Measurements from ENCODE around the gene SLC22A23. TPM values are rescaled to one million over a fixed set of nuclear protein-coding genes. Genes with fewer than 3 reads are reported as not detected.

SLC22A23 gene
- polyA plus RNA-seq, 4 donors, result 9.5 to 38.3 (median 15.0) TPM

DNA sequence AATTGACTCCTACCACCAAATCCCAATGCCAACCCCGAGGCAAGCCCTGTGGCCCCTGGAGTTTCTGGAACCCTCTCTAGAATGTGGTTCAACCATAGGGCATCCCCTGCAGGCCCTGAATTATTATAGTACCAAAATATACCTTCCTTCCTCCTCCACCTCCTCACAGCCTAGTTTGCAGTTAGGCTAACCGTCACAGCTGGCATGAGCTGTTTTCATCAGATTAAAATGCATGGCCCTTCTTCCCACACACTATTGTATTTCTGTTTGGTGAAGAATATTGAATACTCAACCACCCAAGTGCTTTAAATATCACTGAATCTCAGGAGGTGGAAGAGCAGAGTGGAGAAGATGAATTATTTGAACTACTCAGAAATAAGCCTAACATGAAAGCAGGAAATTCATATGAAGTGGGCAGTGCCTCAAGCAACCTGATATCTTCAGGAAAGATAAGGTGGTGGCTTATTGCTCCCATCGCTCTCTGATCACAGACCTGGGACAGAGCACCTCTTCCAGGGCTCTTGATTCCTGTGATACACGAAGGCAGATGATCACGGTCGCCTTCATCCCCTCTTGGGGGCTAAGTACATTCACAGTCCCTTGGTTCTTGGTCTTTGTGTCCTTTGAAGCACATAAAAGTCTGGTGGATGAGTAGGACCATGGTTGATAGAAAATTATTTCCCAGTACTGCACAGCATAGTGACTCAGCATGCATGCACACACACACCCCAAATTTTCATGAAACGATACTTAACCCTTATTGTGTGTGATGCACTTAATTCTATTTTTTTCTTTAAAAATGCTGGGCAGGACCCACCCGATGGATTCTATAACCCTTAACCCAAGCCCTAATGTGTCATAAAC, 107.2 kb downstream of the SLC22A23 start:
- H3K4me1 ChIP-seq (ENCODE audit: control insufficient read depth in 3 of 3, insufficient read depth in 2 of 3, low read depth in 1 of 3, low read length in 2 of 3), result peaks cover 2 to 19% (median 2%) of the 10 kb centered on the region in 3 donors
- DNase-seq, result peak in 1 of 2 donors; percentile 36
- WGBS, 3 donors, result 36 to 64% (median 44%) methylated on average over 8 of the region's 8 CpGs
- no peak overlapping the region for H3K4me3 ChIP-seq (ENCODE audit: low read depth in 1 of 3, low read length in 3 of 3)
- peaks cover 0 to 24% (median 0%) of the 10 kb centered on the region in 3 donors for H3K36me3 ChIP-seq (ENCODE audit: control insufficient read depth in 3 of 3, insufficient read depth in 2 of 3, low read depth in 1 of 3, low read length in 3 of 3)
- FAIRE-seq, result no peak
- H3K9me3 ChIP-seq (ENCODE audit: control insufficient read depth in 2 of 2, insufficient read depth in 1 of 2, low read depth in 1 of 2, low read length in 1 of 2), result no peaks in the 10 kb centered on the region
- no peaks in the 10 kb centered on the region for H3K27me3 ChIP-seq (ENCODE audit: control insufficient read depth in 3 of 3, insufficient read depth in 3 of 3, low read length in 3 of 3)
- H3K27ac ChIP-seq (ENCODE audit: low read depth in 1 of 3, low read length in 2 of 3), result no peak overlapping the region

DNA sequence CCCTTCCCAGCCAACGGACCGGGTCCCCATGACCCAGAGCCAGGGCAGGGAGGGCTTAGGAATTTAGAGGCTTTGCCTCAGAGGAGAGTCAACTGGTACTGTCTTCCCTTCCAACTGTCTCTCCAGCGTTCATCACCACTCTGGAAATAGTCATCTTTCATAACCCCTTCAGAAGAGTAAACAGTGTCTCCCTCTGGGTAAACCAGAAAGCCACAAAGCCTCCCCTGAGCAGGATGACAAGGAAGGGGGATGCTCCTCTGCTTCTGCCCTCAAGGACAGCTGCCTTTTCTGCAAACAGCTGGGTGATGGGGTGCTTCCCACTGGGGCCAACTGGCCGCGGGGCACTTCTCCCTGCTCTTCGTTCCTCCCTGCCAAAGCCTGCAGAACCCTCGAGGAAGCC, 108.0 kb downstream of the SLC22A23 start:
- Histone ChIP-seq H3K27me3 (ENCODE audit: control insufficient read depth in 3 of 3, insufficient read depth in 3 of 3, low read length in 3 of 3) (no peaks in the 10 kb centered on the region), H3K36me3 (ENCODE audit: control insufficient read depth in 3 of 3, insufficient read depth in 2 of 3, low read depth in 1 of 3, low read length in 3 of 3) (peaks cover 0 to 24% (median 0%) of the 10 kb centered on the region in 3 donors), H3K9me3 (ENCODE audit: control insufficient read depth in 2 of 2, insufficient read depth in 1 of 2, low read depth in 1 of 2, low read length in 1 of 2) (no peaks in the 10 kb centered on the region), H3K27ac (ENCODE audit: low read depth in 1 of 3, low read length in 2 of 3) (no peak overlapping the region), H3K4me1 (ENCODE audit: control insufficient read depth in 3 of 3, insufficient read depth in 2 of 3, low read depth in 1 of 3, low read length in 2 of 3) (peaks cover 2 to 21% (median 2%) of the 10 kb centered on the region in 3 donors), H3K4me3 (ENCODE audit: low read depth in 1 of 3, low read length in 3 of 3) (no peak overlapping the region)
- DNase-seq, result no peak
- 67 to 83% (median 73%) methylated on average over 7 of the region's 7 CpGs for WGBS, 3 donors
- no peak for FAIRE-seq

DNA sequence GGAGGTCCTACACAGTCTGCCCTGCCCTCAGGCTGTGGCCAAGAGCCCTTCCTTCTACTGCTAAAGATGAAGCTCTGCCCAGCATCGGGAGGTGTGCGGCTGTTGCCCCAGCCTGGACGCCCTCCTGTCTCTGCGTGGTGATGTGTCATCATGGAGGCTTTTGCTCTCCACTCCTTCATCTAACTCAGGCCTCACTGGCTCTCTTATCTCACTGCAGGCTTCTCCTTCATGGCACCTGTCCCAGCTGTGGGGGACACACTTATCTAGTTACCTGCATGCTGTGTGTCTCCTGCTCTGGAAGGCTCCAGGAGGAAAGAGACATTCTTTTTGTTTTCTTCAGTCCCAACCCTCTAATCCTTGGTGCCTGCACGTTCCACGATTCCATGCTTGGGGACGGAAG, 109.0 kb downstream of the SLC22A23 start:
- FAIRE-seq, result no peak
- no peak overlapping the region for H3K4me3 ChIP-seq (ENCODE audit: low read depth in 1 of 3, low read length in 3 of 3)
- H3K4me1 ChIP-seq (ENCODE audit: control insufficient read depth in 3 of 3, insufficient read depth in 2 of 3, low read depth in 1 of 3, low read length in 2 of 3), result peaks cover 2 to 30% (median 2%) of the 10 kb centered on the region in 3 donors
- H3K36me3 ChIP-seq (ENCODE audit: control insufficient read depth in 3 of 3, insufficient read depth in 2 of 3, low read depth in 1 of 3, low read length in 3 of 3), result peaks cover 0 to 24% (median 0%) of the 10 kb centered on the region in 3 donors
- no peak overlapping the region for H3K27ac ChIP-seq (ENCODE audit: low read depth in 1 of 3, low read length in 2 of 3)
- no peaks in the 10 kb centered on the region for H3K9me3 ChIP-seq (ENCODE audit: control insufficient read depth in 2 of 2, insufficient read depth in 1 of 2, low read depth in 1 of 2, low read length in 1 of 2)
- no peaks in the 10 kb centered on the region for H3K27me3 ChIP-seq (ENCODE audit: control insufficient read depth in 3 of 3, insufficient read depth in 3 of 3, low read length in 3 of 3)
- DNase-seq, result no peak
- 88 to 97% (median 93%) methylated on average over 7 of the region's 7 CpGs for WGBS, 3 donors

DNA sequence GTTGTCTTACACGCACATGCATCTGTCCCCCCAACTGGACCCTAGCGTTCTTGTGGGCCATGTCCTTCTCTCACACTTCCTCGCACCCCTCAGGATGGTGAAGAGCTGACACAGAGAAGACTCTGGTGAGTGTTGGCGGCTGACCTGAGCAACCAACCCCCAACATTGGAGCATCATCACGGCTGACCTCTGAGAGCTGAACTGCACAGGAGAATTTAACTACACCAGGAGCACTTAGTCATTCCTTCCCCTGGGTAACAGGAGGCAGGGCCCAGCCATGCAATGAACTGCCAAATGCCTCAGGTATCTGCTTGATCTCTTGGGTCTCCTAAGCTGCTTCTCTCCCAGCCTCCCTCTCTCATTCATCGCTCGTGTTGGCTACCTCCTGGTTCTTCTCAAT, 109.6 kb downstream of the SLC22A23 start:
- H3K4me1 ChIP-seq (ENCODE audit: control insufficient read depth in 3 of 3, insufficient read depth in 2 of 3, low read depth in 1 of 3, low read length in 2 of 3), result peaks cover 2 to 30% (median 2%) of the 10 kb centered on the region in 3 donors
- no peak overlapping the region for H3K27ac ChIP-seq (ENCODE audit: low read depth in 1 of 3, low read length in 2 of 3)
- H3K9me3 ChIP-seq (ENCODE audit: control insufficient read depth in 2 of 2, insufficient read depth in 1 of 2, low read depth in 1 of 2, low read length in 1 of 2), result no peaks in the 10 kb centered on the region
- WGBS, 3 donors, result 88 to 95% (median 94%) methylated on average over 7 of the region's 7 CpGs
- H3K36me3 ChIP-seq (ENCODE audit: control insufficient read depth in 3 of 3, insufficient read depth in 2 of 3, low read depth in 1 of 3, low read length in 3 of 3), result peaks cover 0 to 27% (median 0%) of the 10 kb centered on the region in 3 donors
- FAIRE-seq, result no peak
- DNase-seq, result no peak
- no peak overlapping the region for H3K4me3 ChIP-seq (ENCODE audit: low read depth in 1 of 3, low read length in 3 of 3)
- H3K27me3 ChIP-seq (ENCODE audit: control insufficient read depth in 3 of 3, insufficient read depth in 3 of 3, low read length in 3 of 3), result no peaks in the 10 kb centered on the region

DNA sequence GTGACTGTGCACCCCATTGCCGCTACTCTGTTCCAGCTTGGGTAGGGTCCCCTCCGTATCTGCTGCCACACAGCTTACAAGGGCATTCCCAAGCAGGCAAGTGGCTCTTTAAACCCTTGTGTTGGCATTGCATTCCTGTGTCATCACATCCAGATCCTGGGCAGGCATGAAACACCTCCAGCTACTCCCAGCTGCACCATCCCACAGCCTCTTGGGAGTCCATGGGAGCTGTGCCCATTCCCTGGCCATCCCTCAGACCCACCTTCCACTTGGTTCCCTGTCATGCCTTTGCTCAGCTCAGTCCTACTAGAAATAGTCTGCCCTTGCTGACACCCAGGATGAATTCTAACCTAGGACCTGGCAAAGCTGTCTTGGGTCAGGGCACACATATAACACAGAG, 110.4 kb downstream of the SLC22A23 start:
- Histone ChIP-seq H3K27ac (ENCODE audit: low read depth in 1 of 3, low read length in 2 of 3) (no peak overlapping the region), H3K36me3 (ENCODE audit: control insufficient read depth in 3 of 3, insufficient read depth in 2 of 3, low read depth in 1 of 3, low read length in 3 of 3) (peaks cover 0 to 23% (median 0%) of the 10 kb centered on the region in 3 donors), H3K4me3 (ENCODE audit: low read depth in 1 of 3, low read length in 3 of 3) (no peak overlapping the region), H3K27me3 (ENCODE audit: control insufficient read depth in 3 of 3, insufficient read depth in 3 of 3, low read length in 3 of 3) (no peaks in the 10 kb centered on the region), H3K9me3 (ENCODE audit: control insufficient read depth in 2 of 2, insufficient read depth in 1 of 2, low read depth in 1 of 2, low read length in 1 of 2) (no peaks in the 10 kb centered on the region), H3K4me1 (ENCODE audit: control insufficient read depth in 3 of 3, insufficient read depth in 2 of 3, low read depth in 1 of 3, low read length in 2 of 3) (peaks cover 2 to 30% (median 2%) of the 10 kb centered on the region in 3 donors)
- DNase-seq (no peak), FAIRE-seq (no peak)
- WGBS, 3 donors, result 82 to 100% (median 91%) methylated on average over 2 of the region's 2 CpGs

DNA sequence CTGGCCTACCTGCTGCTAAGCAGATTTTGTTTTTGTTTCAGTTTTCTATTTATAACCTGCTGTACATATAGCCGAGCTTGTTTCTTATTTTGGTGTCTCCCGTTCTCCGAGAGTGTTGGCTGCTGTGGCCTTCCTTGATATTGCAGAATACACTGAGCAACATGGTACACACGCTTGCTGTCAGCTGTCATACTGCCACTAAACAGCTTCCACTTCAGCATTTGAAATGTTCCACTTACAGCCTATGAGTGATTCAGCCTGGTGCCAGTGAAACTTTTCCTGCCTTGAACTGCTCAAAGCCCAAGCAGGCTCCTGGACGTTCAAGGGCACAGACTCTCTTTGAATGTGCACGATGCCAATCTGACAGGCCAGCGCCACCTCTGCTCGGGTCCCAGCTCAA, 111.0 kb downstream of the SLC22A23 start:
- peaks cover 0 to 24% (median 0%) of the 10 kb centered on the region in 3 donors for H3K36me3 ChIP-seq (ENCODE audit: control insufficient read depth in 3 of 3, insufficient read depth in 2 of 3, low read depth in 1 of 3, low read length in 3 of 3)
- DNase-seq (no peak), FAIRE-seq (no peak)
- no peaks in the 10 kb centered on the region for H3K9me3 ChIP-seq (ENCODE audit: control insufficient read depth in 2 of 2, insufficient read depth in 1 of 2, low read depth in 1 of 2, low read length in 1 of 2)
- no peak overlapping the region for H3K4me3 ChIP-seq (ENCODE audit: low read depth in 1 of 3, low read length in 3 of 3)
- WGBS, 3 donors, result 63 to 66% (median 64%) methylated on average over 8 of the region's 8 CpGs
- no peaks in the 10 kb centered on the region for H3K27me3 ChIP-seq (ENCODE audit: control insufficient read depth in 3 of 3, insufficient read depth in 3 of 3, low read length in 3 of 3)
- H3K27ac ChIP-seq (ENCODE audit: low read depth in 1 of 3, low read length in 2 of 3), result no peak overlapping the region
- H3K4me1 ChIP-seq (ENCODE audit: control insufficient read depth in 3 of 3, insufficient read depth in 2 of 3, low read depth in 1 of 3, low read length in 2 of 3), result peaks cover 2 to 26% (median 2%) of the 10 kb centered on the region in 3 donors

DNA sequence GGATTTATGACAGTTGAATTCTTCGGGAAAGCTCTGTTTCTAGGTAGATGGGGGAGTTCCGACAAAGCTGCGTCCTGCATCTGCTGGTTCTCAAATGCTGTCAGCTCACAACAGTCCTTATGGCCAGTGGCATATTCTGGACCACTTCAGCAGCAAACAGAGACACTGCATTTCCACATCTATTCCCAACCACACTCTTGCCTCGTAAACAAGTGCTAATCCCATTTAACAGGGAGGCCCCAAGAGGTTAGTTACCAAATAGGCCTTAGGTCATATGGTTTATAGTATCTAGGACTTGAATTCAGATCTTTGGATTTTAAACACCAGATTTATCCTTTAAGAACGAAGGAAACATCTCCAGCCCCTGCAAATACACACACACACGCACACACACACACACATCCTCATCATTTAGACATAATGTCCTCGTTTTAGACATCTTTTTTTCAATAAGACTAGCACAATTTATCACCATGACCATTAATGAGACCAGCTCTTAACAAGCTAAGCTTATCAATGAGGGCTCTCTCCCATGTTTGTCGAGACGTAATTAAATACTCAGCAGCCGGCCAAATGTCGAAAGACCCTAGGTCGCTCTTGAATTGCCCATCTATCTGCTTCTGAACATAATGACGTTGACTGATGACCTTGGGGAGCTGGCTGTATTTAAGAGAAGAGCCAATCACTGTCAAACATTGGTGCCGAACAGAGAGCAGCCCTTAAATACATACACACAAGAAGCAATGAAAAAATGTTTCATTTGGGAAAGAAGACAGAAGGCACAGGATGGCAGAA, 113.6 kb downstream of the SLC22A23 start:
- Histone ChIP-seq H3K4me1 (ENCODE audit: control insufficient read depth in 3 of 3, insufficient read depth in 2 of 3, low read depth in 1 of 3, low read length in 2 of 3) (peaks cover 0 to 16% (median 0%) of the 10 kb centered on the region in 3 donors), H3K36me3 (ENCODE audit: control insufficient read depth in 3 of 3, insufficient read depth in 2 of 3, low read depth in 1 of 3, low read length in 3 of 3) (peaks cover 0 to 22% (median 0%) of the 10 kb centered on the region in 3 donors), H3K4me3 (ENCODE audit: low read depth in 1 of 3, low read length in 3 of 3) (no peak overlapping the region), H3K27me3 (ENCODE audit: control insufficient read depth in 3 of 3, insufficient read depth in 3 of 3, low read length in 3 of 3) (no peaks in the 10 kb centered on the region), H3K9me3 (ENCODE audit: control insufficient read depth in 2 of 2, insufficient read depth in 1 of 2, low read depth in 1 of 2, low read length in 1 of 2) (no peaks in the 10 kb centered on the region), H3K27ac (ENCODE audit: low read depth in 1 of 3, low read length in 2 of 3) (no peak overlapping the region)
- 82 to 89% (median 89%) methylated on average over 14 of the region's 14 CpGs for WGBS, 3 donors
- FAIRE-seq (no peak), DNase-seq (no peak)

DNA sequence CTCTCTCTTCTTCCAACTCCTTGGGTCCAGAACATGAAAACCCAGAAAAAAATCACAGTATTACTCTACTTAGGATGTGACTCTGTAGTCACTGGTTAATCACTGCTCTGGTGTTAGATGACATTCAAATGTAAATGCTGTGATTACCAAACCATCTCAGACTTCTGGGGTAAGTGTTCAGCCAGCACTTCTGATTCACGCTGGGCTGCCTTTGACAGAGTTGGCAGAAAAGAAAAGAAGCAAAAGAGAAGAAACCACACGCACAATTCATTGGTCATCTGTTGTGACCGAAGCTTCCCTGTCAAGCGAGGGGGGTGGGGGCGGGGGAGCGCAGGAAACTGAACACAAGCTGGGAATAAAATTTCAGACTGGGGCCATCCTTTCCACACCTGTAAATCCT, 115.4 kb downstream of the SLC22A23 start:
- no peak for DNase-seq
- H3K9me3 ChIP-seq (ENCODE audit: control insufficient read depth in 2 of 2, insufficient read depth in 1 of 2, low read depth in 1 of 2, low read length in 1 of 2), result no peaks in the 10 kb centered on the region
- whole genome bisulfite sequencing, 3 donors, result 74 to 92% (median 89%) methylated on average over 6 of the region's 6 CpGs
- no peak overlapping the region for H3K4me3 ChIP-seq (ENCODE audit: low read depth in 1 of 3, low read length in 3 of 3)
- no peak overlapping the region for H3K27ac ChIP-seq (ENCODE audit: low read depth in 1 of 3, low read length in 2 of 3)
- peaks cover 0 to 10% (median 0%) of the 10 kb centered on the region in 3 donors for H3K36me3 ChIP-seq (ENCODE audit: control insufficient read depth in 3 of 3, insufficient read depth in 2 of 3, low read depth in 1 of 3, low read length in 3 of 3)
- peaks cover 0 to 19% (median 0%) of the 10 kb centered on the region in 3 donors for H3K4me1 ChIP-seq (ENCODE audit: control insufficient read depth in 3 of 3, insufficient read depth in 2 of 3, low read depth in 1 of 3, low read length in 2 of 3)
- no peak for FAIRE-seq
- no peaks in the 10 kb centered on the region for H3K27me3 ChIP-seq (ENCODE audit: control insufficient read depth in 3 of 3, insufficient read depth in 3 of 3, low read length in 3 of 3)
